HG03565 (cell line): Measurements from ENCODE around the gene DRAM2.

Experiments used
- ATAC-seq: cut with Tn5 transposase; IDR thresholded peaks from one replicate; pipeline ENCODE4 v1.9.1; 2021; ENCODE audit warnings: mild to moderate bottlenecking, moderate library complexity; ENCODE audit not compliant: unreplicated experiment

DRAM2 gene

DNA sequence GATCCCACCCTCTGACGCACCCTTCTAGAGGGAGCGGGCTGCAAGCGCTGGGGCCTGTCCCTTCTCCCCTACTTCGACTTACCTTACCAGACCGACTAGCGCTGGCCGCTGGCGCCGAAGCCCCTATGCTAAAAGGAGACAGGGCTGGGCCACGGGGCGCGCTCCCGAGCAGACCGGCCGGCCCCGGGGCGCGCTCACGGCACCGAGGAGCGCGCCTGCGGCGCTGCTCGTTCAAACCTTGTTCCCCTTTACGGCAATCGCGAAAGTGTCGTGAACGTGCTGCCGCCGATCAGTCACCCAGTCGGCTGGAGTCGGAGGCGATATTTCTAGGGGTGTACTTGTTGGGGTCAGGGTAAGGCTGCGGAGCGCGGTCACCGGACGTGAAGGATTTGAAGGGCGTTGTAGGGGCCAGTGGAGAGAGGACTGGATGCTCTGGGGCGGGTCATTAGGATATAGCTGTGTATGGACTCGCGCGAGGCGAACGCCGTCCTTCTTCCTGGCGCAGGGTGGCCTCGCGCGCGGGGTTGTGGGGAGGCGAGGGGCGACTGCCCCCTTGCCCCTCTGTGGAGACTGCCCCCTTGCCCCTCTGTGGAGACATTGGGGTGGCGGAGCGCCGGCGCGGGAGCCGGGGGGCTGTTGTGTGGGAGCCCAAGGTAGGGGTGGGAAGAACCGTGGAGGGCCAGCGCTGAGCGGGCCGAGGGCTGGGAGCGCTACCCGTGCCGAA lies at the start of gene DRAM2, which contains the start of gene CEPT1:
Gene DRAM2, minus strand, starts transcription at position 138 of the 724 bp plus-strand sequence. CDS start 8,539 bp downstream, outside the sequence.
Gene CEPT1, plus strand, starts transcription at position 268 of the 724 bp plus-strand sequence. CDS start 7,492 bp downstream, outside the sequence.
- peak; percentile 52 for ATAC-seq

DNA sequence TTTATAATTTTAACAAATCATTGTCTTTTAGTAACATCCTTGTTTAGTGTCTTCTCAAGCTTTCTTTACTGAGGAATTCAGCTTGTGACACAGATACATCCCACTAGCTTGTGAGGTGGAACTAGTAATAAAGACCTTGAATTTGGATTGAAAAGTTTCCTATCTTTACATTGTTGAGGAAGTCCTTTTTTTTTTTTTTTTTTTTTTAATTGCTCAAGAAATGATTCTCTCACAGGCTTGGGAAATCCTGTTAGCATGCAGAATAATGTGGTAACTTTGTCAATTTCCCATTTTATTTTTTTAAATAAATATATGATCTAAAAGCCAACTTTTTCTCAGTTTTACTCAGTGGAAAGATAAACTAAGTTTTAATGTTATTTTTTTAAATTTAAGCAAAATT lies 44.8 kb upstream of the DRAM2 start:
- no peak for ATAC-seq

DNA sequence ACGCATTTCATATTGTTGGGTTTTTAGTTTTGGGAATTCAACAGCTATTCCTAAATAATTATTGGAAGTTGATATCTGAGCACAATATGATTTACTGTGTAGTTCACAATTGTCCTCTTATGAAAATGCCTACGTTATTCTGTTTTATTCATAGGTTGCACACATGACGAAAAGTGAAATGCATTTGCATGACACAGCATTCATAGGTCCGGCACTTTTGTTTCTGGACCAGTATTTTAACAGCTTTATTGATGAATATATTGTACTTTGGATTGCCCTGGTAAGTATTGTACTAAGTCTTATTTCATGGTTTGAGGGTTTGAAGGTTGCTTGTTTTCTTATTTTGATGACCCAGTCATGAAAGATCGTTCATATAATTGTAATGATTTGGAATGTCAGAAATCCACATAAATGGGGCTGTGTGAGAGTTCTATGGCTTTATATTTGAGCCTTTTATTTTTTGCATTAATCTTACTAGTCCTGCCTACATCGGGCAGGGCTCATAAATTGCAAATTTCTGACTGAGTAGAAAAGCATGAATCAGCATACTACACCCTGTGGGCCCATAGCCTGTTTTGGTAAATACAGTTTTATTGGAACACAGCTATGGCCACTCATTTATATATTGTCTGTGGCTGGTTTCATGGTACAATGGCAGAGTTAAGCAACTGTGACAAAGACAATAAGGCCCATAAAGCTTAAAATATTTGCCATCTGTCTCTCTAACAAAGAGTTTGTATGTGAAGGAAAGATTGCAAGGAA lies 43.6 kb upstream of the DRAM2 start:
- ATAC-seq = no peak

DNA sequence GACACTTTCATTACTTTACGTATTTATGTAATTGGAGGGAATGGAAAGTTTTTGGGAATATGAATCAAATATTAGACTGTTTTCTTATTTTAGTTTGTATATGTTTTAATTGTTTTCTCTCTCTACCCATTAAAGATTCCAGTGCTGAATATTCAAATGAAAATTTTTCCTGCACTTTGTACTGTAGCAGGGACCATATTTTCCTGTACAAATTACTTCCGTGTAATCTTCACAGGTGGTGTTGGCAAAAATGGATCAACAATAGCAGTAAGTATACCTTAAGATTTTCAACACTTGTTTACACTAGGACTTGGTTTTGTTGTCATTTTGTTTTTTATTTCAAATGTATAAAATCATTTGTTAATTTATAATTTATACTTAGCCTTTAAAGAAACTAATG lies 42.2 kb upstream of the DRAM2 start:
- ATAC-seq = no peak

DNA sequence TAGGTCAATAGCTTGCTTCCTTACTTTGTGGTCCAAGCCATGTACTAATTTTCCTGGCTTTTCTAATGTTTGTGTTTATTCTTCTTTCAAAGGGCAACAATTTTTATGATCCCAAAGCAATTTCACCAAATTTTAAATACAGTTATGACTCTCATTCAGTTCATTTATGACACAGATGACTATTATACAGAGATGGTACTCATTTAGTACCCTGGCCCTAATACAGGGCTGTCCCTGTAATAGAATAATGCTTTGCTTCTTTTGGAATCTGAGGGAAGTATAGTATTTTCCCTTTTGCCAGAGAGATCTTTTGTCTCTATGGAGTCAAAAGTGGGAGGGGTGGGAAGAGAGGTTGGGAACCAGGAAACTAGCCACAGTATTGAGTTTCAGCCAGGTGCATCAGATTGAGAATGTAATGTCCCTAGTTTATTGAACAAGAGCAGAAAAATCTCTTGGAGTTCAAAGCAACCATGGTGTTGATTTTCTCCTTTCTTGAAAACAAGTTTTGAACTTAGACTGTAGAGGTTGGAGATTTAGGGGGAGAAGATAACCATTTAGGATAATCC lies 40.2 kb upstream of the DRAM2 start:
- no peak for ATAC-seq

DNA sequence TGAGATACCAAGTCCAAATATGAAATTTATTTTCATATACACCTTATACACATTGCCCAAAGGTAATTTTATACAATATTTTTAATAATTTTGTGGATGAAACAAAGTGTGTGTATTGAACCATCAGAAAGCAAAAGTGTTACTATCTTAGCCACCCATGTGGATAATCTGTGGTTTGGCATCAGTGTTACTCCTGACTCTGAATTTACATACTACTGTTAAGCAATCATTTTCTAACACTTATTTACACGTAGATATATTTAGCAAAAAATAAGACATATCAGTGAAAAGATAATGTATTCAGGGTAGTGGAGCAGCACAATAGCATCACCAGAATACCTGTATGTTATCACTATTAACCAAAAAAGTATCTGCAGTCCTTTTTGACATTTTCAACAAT lies 36.8 kb upstream of the DRAM2 start:
- no peak for ATAC-seq

DNA sequence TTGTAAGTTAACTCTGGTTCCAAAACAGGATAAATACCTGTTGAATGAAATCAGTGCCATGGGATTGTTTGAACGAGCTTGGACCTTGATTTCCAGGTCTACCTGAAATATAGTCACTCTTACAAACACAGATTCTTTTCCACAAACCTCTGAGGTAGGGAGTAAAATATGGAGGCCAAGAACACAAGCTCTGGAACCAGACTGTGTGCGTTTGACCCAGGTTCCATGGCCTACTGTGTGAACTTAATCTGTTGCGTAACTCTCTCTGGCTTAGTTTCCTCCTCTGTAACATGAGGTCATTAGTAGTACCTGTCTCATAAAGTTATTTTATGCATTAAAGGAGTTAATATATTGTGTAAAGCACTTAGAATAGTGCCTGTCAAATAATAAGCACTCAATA lies 35.5 kb upstream of the DRAM2 start:
- ATAC-seq = no peak

DNA sequence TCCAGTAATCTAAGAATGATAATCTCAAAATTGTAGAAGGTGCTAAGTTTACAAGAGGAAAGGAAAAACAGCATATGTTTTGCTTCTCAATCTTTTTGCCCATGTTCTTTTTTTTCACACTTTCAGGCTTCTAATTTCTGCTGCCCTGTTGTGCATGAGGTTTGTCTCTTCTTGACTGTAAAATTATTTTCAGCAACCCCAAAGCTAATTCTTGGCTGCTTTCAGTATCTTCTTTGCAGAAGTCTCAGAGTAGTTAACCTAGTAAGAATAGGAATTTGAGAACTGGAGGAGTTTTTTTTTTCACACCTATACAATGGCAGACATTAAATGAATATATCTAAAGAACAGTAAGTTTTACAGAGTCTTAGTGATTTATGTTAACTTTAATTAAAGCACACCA lies 34.2 kb upstream of the DRAM2 start:
- no peak for ATAC-seq

DNA sequence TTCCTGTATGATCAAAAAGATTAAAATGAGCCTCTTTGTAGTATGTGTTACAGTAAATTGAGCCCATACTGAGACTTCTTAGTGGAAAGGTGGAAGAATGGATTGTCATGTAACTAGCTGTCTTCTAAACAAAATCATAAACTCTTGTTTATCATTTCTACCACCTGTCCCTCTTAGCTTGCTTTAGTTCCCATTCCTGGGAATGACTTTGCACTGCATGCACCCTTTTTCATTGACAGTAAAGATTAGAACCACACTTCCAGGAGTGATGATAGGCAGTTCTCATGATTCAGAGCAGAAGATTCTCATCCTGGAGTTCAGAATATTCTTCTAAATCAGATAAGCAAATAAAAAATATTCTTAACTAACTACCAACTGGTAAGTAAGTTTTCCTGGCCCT lies 32.6 kb upstream of the DRAM2 start:
- no peak for ATAC-seq

DNA sequence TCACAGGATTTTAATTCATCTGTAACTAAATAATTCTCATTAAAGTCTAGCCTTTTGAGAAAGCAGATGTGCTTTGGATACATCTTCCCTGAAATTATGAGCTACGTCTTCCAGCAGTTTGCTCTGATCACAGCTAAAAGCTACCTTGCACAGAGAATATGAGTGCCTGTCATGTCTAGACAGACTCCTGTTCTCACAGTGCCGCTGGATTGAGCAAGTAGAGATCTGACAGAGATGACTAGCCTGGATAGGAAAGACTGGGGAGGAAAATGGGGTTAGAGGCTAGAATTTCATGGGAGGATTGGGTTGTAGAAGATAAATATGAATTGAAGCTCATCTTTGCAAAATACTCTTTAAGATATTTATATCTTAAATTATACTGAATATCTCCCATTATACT lies 24.3 kb upstream of the DRAM2 start:
- ATAC-seq = no peak

DNA sequence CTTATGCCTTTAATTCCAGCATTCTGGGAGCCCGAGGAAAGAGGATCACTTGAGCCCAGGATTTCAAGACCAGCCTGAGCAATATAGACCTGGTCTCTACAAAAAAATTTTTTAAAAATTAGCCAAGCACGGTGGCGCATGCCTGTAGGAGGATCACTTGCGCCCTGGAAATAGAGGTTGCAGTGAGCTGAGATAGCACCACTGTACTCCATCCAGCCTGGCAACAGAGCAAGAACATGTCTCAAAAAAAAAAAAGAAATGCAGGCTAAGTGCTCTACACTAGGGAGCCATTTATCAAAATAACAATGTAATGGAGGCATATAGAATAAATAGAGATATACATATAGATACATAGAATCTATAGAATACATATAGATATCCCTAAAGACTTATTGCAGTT lies 23.5 kb upstream of the DRAM2 start:
- no peak for ATAC-seq

DNA sequence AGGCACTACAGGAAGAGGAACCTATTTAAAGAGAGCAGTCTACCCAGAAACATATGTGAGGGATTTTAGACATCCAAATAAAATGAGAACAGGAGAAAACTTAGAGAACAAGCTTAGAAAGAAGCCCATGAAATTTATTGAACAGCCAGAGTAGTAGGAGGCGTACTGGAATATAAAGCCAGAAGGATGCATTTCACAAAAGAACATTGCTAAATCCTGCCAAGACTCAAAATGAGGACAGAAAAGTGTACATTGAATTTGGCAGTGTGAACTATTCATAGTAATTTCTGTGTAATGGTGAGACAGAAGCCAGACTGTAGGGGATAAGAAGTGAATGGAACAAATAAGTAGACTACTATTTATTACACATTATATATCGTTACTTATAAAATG lies 22.6 kb upstream of the DRAM2 start:
- ATAC-seq = no peak

DNA sequence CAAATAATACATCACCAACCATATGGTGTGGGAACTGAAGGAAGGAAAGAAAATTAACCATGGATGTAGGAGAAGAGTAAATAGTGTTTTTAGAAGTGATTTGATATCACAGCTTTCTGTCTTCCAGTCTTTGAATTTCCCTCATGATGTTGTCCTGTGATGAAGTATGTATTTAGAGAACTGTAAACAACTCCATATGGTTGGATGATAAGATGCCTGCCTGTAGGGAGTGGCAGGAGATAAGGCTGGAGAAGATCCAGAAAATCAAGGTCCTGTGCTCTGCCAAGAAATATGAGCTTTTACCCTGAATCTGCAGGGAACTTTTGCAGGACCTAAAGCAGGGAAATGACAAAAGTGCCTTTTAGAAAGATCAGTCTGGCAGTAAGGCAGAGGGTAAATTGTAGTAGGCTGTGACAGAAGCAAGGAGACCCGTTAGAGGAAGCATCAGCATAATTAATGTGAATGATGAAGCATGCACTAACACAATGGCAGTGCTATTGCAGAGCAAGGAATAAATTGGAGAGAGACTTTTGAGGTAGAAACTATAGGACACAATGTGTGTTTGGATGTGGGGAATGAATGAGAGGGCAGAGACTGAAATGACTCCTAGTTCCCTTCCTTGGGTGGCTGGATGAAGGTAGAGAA lies 22.1 kb upstream of the DRAM2 start:
- ATAC-seq = no peak

DNA sequence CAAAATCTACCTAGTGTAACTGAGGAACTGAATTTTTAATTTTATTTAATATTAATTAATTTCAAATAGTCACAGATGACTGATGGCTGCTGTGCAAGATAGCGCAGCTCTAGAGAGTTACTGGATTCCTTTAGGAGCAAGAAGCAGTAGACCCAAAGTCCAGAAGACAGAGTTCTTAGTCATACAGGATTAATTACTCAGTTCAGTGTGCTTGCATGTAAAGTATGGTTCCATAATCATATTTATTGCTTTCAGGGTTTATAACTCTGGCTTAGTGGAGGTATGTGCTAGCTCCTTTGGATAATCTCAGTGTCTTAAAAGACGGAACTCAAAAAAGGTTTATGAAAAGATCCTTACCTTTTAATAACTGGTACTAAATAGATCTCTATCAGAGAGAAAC lies 17.5 kb upstream of the DRAM2 start:
- no peak for ATAC-seq

DNA sequence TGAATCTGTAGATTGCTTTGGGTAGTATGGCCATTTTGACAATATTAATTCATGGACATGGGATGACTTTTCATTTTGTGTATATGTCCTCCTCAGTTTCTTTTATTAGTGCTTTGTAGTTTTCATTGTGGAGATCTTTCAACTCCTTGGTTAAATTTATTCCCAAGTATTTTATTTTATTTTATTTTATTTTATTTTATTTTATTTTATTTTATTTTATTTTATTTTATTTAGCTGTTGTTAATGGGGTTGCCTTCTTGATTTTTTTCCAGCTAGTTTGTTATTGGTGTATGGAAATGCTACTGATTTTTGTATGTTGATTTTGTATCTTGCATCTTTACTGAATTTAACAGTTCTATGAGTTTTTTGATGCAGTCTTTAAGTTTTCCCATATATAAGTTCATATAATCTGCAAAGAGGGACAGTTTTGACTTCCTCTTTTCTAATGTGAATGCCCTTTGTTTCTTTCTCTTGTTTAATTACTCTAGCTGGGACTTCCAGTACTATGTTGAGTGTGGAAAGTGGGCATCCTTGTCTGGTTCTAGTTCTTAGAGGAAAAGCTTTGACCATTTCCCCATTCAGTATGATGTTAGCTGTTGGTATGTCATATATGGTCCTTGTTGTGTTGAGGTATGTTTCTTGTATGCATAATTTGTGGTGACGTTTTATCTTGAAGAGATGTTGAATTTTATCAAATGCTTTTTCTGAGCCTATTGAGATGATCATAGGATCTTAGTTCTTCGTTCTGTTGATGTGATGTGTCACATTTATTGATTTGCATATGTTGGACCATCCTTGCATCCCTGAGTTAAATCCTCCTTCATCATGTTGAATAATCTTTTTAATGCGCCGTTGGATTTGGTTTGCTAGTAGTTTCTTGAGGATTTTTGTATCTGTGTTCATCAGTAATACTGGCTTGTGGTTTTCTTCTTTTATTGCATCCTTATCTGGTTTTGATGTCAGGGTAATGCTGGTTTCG lies 14.4 kb upstream of the DRAM2 start:
- ATAC-seq = no peak

DNA sequence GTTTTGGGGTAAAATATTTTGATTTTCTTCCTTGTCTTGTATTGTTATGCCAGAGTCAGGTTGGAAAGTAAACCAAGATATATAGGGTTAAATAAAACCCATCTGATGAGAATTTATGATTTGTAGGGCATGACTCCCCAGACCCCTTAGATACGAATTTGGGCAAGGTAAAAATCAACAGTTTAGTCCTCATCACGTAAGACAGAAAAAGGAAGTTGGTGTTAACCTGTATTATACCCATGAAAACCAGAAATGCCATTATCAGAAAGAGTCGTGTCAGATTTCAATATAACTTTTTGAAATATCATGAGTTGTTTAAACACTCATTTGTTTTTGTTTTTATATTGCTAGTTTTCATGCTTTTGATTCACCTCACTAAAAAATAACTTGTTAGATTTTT lies 11.9 kb upstream of the DRAM2 start:
- ATAC-seq = no peak

DNA sequence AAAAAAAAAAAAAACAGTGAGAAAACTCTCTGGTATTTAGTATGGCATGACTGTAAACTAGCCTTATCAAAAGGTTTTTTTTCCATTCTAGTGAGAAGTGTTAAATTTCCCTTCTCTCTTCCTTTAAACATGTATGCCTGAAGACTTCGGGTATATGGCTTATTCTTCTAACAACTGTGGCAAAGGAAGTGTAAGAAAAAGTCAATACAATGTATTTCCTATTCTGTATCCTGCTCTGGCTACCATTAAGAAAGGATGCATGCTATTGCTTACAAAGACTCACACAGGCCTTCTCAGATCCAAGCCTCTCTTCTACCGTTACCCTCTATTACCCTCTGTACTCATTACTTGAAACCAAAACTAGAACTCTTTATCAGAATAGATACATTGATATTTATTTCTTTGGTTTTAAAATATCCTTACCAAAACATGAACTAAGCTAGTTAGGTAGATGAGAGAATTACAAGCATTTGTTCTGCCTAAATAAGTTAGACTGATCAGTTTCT lies 8.5 kb upstream of the DRAM2 start:
- no peak for ATAC-seq

DNA sequence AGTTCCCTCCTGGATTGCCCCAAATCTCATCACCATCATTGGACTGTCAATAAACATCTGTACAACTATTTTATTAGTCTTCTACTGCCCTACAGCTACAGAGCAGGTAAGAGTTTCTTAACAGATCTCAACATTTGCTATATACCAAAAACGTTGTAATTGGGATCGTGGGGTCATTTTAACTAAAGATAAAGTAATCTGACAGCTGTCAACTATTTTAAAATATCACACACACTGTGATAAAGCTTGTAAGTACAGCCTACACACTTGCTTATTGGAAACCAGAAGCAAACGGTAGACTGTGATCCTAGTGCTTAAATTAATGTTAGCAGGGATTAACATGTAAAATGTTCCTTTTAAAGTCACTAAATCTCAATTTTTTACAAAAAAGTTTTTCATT lies 8.1 kb upstream of the DRAM2 start:
- no peak for ATAC-seq

DNA sequence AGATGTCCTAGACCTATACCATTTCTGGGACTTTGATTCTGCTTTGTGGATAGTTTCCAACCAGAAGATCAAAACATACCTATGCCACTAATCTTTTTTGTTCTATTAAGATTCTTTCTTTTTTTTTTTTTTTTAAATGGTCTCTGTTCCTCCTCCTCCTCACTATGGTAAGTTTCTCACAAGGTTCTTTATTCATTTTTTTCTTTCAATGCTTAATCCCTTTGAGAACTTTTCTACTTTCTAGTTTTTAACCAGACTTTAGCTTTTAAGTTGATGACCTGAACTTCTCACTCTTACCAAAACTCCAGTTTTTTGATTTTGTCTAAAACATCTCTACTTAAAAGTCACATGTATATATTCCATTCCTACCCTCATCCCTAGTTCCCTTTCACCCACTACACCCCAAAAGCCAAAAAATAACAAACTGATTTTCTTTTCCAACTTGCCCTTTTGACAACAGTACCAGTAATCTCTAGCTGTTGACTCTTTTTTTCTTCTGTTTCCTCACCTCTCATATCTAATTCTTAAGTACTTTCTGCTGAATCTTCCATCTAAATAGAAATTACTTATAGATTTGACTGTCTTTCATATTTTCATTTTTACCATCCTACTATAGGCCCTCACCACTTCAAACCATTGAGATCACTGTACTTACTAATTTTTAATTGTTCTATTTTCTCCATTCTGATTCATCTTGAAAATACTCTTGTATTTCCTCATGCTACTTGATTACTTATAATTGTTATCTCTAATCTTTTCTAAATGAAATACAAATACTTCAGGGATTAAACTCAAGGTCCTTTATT lies 6.3 kb upstream of the DRAM2 start:
- ATAC-seq = no peak
